CD4-positive, alpha-beta T cell (primary cell): ENCODE data around the gene CPB1. TPM values are rescaled to one million over a fixed set of nuclear protein-coding genes. Genes with fewer than 3 reads are reported as not detected.

Experiments used
- ATAC-seq: fragments of 200-7000 bp; cut with Tn5 transposase; one replicate; pipeline ENCODE4 v1.10.0; 2022; ENCODE audit warnings: mild to moderate bottlenecking; ENCODE audit not compliant: poor library complexity
- CTCF ChIA-PET: fragments of 350-600 bp; sonication (Branson Sonifier 250); formaldehyde crosslinking; loops from one replicate; lab custom pipeline; 2021; ENCODE audit warnings: antibody characterized with exemption, inconsistent platforms; lab: Charles Lee
- POLR2A ChIA-PET: fragments of 350-600 bp; sonication (Branson Sonifier 250); formaldehyde crosslinking; loops from one replicate; lab custom pipeline; 2021; ENCODE audit warnings: antibody characterized with exemption, inconsistent platforms; lab: Charles Lee
- DNase-seq, 14 experiments: peaks; one replicate each; pipeline ENCODE4 v3.0.0-alpha.2; 2013 to 2020; ENCODE audit warnings: mixed read lengths in 2 of 14
- H3K27ac ChIP-seq, 2 donors: one replicate each; pipeline versions ENCODE4 v1.5.1 to v1.7.0; 2013; ENCODE audit warnings: low read length in 2 of 2, low read depth in 1 of 2, mild to moderate bottlenecking in 1 of 2
- H3K27me3 ChIP-seq, 2 experiments: 1 replicate in 1 of 2; 2 replicates in 1 of 2; pipeline versions ENCODE4 v1.6.1 to v1.7.0; 2013; ENCODE audit warnings: low read length in 2 of 2, control low read depth in 1 of 2, mild to moderate bottlenecking in 1 of 2, moderate library complexity in 1 of 2; ENCODE audit not compliant: insufficient read depth in 2 of 2, control insufficient read depth in 1 of 2
- H3K36me3 ChIP-seq: one replicate; pipeline ENCODE4 v1.6.1; 2013; ENCODE audit warnings: low read length, control low read depth; ENCODE audit not compliant: insufficient read depth
- H3K4me1 ChIP-seq: one replicate; pipeline ENCODE4 v1.6.1; 2013; ENCODE audit warnings: low read length, control low read depth; ENCODE audit not compliant: insufficient read depth
- H3K4me3 ChIP-seq: one replicate; pipeline ENCODE4 v1.5.1; 2013; ENCODE audit warnings: mild to moderate bottlenecking, low read length, moderate library complexity
- H3K9me3 ChIP-seq, 2 experiments: 1 replicate in 1 of 2; 2 replicates in 1 of 2; pipeline versions ENCODE4 v1.6.1 to v1.7.0; 2013; ENCODE audit warnings: low read length in 2 of 2, mild to moderate bottlenecking in 2 of 2, control low read depth in 1 of 2, moderate library complexity in 1 of 2; ENCODE audit not compliant: control insufficient read depth in 1 of 2, insufficient read depth in 1 of 2
- H3K27ac Mint-ChIP-seq: one replicate; pipeline ENCODE4 v1.8.0; 2020; ENCODE audit warnings: mixed read lengths
- H3K27me3 Mint-ChIP-seq: one replicate; pipeline ENCODE4 v1.8.0; 2021; ENCODE audit warnings: mixed read lengths
- H3K36me3 Mint-ChIP-seq: one replicate; pipeline ENCODE4 v1.8.0; 2021; ENCODE audit warnings: low read depth, mixed read lengths
- H3K4me1 Mint-ChIP-seq: one replicate; pipeline ENCODE4 v1.8.0; 2021; ENCODE audit warnings: low read depth, mixed read lengths
- H3K4me3 Mint-ChIP-seq: one replicate; pipeline ENCODE4 v1.8.0; 2020; ENCODE audit warnings: mild to moderate bottlenecking, mixed read lengths
- H3K9me3 Mint-ChIP-seq: one replicate; pipeline ENCODE4 v1.8.0; 2020; ENCODE audit warnings: mixed read lengths
- intact Hi-C, 2 experiments: fragments of 100-400 bp; cut with DNase I in 1 of 2; cut with micrococcal nuclease in 1 of 2; formaldehyde crosslinking; loops; one replicate each; pipeline versions ENCODE4 v1.15.1 to v1.9.0; 2023 to 2025; cut with DNase I, micrococcal nuclease
- total RNA-seq, 174 experiments: library from RNA in 2 of 174; stranded (reverse) in 2 of 174; gene quantifications; one replicate each; pipeline ENCODE4 v1.2.3 and lab custom pipeline; 2021 to 2026
- TF ChIP-seq, protein P1 (sequence below): fragments of 200-600 bp; IDR thresholded peaks from one replicate; pipeline ENCODE4 v1.8.0; 2022; ENCODE audit warnings: antibody characterized with exemption, mild to moderate bottlenecking

Gene CPB1
- total RNA-seq, 2 experiments from 2014 or later, result not detected

DNA sequence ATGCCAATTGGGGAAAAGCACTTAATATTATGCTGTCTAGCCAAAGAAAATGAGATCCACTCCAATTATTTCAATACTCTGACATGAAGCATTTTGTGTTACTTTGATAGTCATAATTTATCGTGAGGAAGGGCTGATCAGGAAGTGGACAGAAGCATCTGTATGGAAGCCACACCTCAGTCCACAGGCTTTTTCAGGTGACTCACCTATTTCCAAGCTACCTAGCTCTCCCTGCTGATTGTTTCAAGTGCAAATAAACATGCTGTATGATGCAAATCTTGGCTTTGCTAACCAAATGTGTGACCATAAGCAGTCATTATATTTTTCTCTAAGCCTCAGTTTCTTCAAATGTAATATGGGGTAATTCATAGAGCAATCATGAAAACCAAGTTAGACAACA lies 30.8 kb upstream of the CPB1 start:
- ATAC-seq (no peak), DNase-seq (no peak)
- H3K27ac ChIP-seq, result no peak overlapping the region
- Mint-ChIP-seq H3K36me3 (no peaks in the 10 kb centered on the region), H3K9me3 (no peaks in the 10 kb centered on the region), H3K27me3 (peaks cover 7% of the 10 kb centered on the region), H3K27ac (no peak overlapping the region), H3K4me3 (no peak overlapping the region), H3K4me1 (no peaks in the 10 kb centered on the region)
- intact Hi-C loops, result no loop called here
- no peaks in the 10 kb centered on the region for H3K36me3 ChIP-seq
- H3K9me3 ChIP-seq, result no peaks in the 10 kb centered on the region
- no peak overlapping the region for H3K4me3 ChIP-seq
- H3K4me1 ChIP-seq, result no peaks in the 10 kb centered on the region
- POLR2A ChIA-PET, result no interaction called here
- CTCF ChIA-PET, result no interaction called here
- peaks cover 0 to 4% of the 10 kb centered on the region in 2 experiments for H3K27me3 ChIP-seq
- TF ChIP-seq, protein P1, sequence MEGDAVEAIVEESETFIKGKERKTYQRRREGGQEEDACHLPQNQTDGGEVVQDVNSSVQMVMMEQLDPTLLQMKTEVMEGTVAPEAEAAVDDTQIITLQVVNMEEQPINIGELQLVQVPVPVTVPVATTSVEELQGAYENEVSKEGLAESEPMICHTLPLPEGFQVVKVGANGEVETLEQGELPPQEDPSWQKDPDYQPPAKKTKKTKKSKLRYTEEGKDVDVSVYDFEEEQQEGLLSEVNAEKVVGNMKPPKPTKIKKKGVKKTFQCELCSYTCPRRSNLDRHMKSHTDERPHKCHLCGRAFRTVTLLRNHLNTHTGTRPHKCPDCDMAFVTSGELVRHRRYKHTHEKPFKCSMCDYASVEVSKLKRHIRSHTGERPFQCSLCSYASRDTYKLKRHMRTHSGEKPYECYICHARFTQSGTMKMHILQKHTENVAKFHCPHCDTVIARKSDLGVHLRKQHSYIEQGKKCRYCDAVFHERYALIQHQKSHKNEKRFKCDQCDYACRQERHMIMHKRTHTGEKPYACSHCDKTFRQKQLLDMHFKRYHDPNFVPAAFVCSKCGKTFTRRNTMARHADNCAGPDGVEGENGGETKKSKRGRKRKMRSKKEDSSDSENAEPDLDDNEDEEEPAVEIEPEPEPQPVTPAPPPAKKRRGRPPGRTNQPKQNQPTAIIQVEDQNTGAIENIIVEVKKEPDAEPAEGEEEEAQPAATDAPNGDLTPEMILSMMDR, result no peak

DNA sequence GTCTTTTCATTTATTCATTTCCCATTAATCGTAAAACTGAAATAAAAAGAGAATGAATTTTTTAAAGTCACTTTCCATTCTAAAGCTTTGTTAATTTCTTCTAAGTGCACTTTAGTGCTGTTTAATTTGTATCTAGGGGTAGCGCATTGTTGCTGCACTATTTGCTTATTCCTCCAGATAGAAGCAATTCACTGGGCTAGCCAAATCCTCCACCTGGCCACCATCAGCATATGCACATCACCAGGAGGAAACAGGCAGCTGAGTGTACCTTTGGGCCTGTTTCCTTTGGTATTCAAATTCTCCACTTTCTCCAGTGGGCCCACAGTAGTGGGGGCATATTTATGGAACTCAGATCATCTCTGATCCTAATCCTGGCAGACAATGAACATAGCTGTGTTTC lies 29.8 kb upstream of the CPB1 start:
- H3K4me3 ChIP-seq, result no peak overlapping the region
- no peaks in the 10 kb centered on the region for H3K9me3 Mint-ChIP-seq
- H3K27ac ChIP-seq, result no peak overlapping the region
- ATAC-seq (no peak), DNase-seq (no peak)
- no peaks in the 10 kb centered on the region for H3K4me1 Mint-ChIP-seq
- TF ChIP-seq, protein P1, result no peak
- H3K4me1 ChIP-seq, result no peaks in the 10 kb centered on the region
- H3K27me3 ChIP-seq, result no peaks in the 10 kb centered on the region
- H3K36me3 ChIP-seq, result no peaks in the 10 kb centered on the region
- POLR2A ChIA-PET, result no interaction called here
- no peaks in the 10 kb centered on the region for H3K9me3 ChIP-seq
- H3K27ac Mint-ChIP-seq, result no peak overlapping the region
- intact Hi-C loops, result no loop called here
- H3K27me3 Mint-ChIP-seq, result peaks cover 7% of the 10 kb centered on the region
- CTCF ChIA-PET, result no interaction called here
- no peaks in the 10 kb centered on the region for H3K36me3 Mint-ChIP-seq
- H3K4me3 Mint-ChIP-seq, result no peak overlapping the region

DNA sequence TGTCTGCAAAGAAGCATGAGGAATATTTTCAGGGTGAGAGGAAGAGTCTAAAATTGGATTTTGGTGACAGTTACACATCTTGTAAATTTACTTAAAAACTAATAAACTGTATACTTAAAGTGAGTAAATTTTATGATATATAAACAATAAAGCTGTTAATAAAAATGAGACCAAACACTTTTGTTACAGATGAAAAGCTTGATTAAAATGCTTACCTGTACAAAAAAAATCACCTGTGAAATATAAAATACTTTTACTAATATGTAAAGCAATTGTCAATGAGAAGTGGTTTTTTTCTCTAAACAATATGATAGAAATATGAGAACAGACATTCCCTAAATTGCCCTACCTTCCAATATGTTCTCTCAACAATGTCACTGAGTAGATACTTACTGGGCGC lies 27.2 kb upstream of the CPB1 start:
- DNase-seq, result no peak
- Mint-ChIP-seq H3K27ac (no peak overlapping the region), H3K27me3 (peaks cover 7% of the 10 kb centered on the region), H3K36me3 (no peaks in the 10 kb centered on the region), H3K9me3 (no peaks in the 10 kb centered on the region), H3K4me1 (no peaks in the 10 kb centered on the region), H3K4me3 (no peak overlapping the region)
- ChIA-PET POLR2A (no interaction called here), CTCF (no interaction called here)
- Histone ChIP-seq H3K36me3 (no peaks in the 10 kb centered on the region), H3K4me1 (no peaks in the 10 kb centered on the region), H3K27me3 (no peaks in the 10 kb centered on the region), H3K4me3 (no peak overlapping the region), H3K9me3 (no peaks in the 10 kb centered on the region), H3K27ac (no peak overlapping the region)
- intact Hi-C loops, result no loop called here
- TF ChIP-seq, protein P1, result no peak
- ATAC-seq, result no peak
